Measurements from ENCODE around the gene RTTN. TPM values are rescaled to one million over a fixed set of nuclear protein-coding genes. Genes with fewer than 3 reads are reported as not detected.
A peak's percentile ranks its signal among the peaks of the same experiment; 100 is the strongest.

RTTN gene
- total and polyA plus RNA-seq, 2 of the 13 experiments (the other 11 are each of a cell fraction or from before 2014, with no cell fraction given) = 5.4 to 18.7 TPM

GRCh38 chr18:70085641-70086040 lies 119.8 kb downstream of the RTTN start:
- no TSS peak for BruUV-seq (replicated peaks)
- DNase-seq (ENCODE audit: low spot score) (no peak), FAIRE-seq (no peak), ATAC-seq (no peak)
- WGBS (ENCODE audit: low lambda C conversion rate) = 67% methylated on average over 5 of the region's 5 CpGs
- no peaks in the 10 kb centered on the region for H3K27me3 ChIP-seq (ENCODE audit: control insufficient read depth in 1 of 2, insufficient read depth in 2 of 2, low read length in 2 of 2)
- H2AFZ ChIP-seq (ENCODE audit: low read length) = no peak overlapping the region
- in situ Hi-C loops (cut with HindIII; ENCODE audit: extremely low pct_ligation_motif_present, low pct_unique_long_range_greater_than_20kb) (no loop called here), intact Hi-C loops (cut with micrococcal nuclease; ENCODE audit: unreplicated experiment) (loop anchor here (1.0 to 5.0 kb wide), 3 partner anchors 448 to 1238 kb away; no protein-coding TSS in a partner anchor)
- no peak overlapping the region for H3K27ac ChIP-seq (ENCODE audit: extremely low read length, insufficient read depth, low read length)
- no peak for TF ChIP-seq TGIF2 (CRISPR knock-in tag; IDR thresholded peaks at IDR 0.05)
- no peak for TF ChIP-seq ARID3A (IDR thresholded peaks at IDR 0.05; ENCODE audit: low read depth, low read length)
- TF ChIP-seq ZNF510 (CRISPR knock-in tag; IDR thresholded peaks at IDR 0.05; ENCODE audit: low read depth) = no peak
- no peak for TF ChIP-seq HOXD1 (CRISPR knock-in tag; IDR thresholded peaks at IDR 0.05)
- TF ChIP-seq CEBPG (CRISPR knock-in tag; IDR thresholded peaks at IDR 0.05) = peak; percentile 58
- TF ChIP-seq NR3C1 (CRISPR knock-in tag; IDR thresholded peaks at IDR 0.05) = no peak
- no peak for TF ChIP-seq ZMYM3 (CRISPR knock-in tag; IDR thresholded peaks at IDR 0.05)
- TF ChIP-seq ZNF816 (CRISPR knock-in tag; IDR thresholded peaks at IDR 0.05; ENCODE audit: borderline replicate concordance) = no peak
- TF ChIP-seq AGO1 (IDR thresholded peaks at IDR 0.05; ENCODE audit: low read depth, low read length, poor library complexity, severe bottlenecking) = no peak
- TF ChIP-seq CHD4 (IDR thresholded peaks at IDR 0.05; ENCODE audit: borderline replicate concordance, low read length) = 0 out of 2 replicates have a peak, but pooled peaks have one; percentile 32
- TF ChIP-seq ZBTB38 (CRISPR knock-in tag; IDR thresholded peaks at IDR 0.05) = no peak
- no peak for TF ChIP-seq TMF1 (CRISPR knock-in tag; IDR thresholded peaks at IDR 0.05; ENCODE audit: low read depth)
- TF ChIP-seq HNF4G (IDR thresholded peaks at IDR 0.05; ENCODE audit: borderline replicate concordance, low read depth, low read length) = 0 out of 2 replicates have a peak, but pooled peaks have one; percentile 16
- no peak for TF ChIP-seq HNF4G (CRISPR knock-in tag; IDR thresholded peaks at IDR 0.05; ENCODE audit: borderline replicate concordance, low read depth)
- TF ChIP-seq CCDC6 (CRISPR knock-in tag; IDR thresholded peaks at IDR 0.05) = no peak
- TF ChIP-seq HNRNPL (IDR thresholded peaks at IDR 0.05; ENCODE audit: low read depth, low read length) = no peak
- TF ChIP-seq ZMYM4 (CRISPR knock-in tag; IDR thresholded peaks at IDR 0.05) = peak; percentile 39; the same call in 1 of the 2 replicates
- peak; percentile 84 for TF ChIP-seq CEBPB (IDR thresholded peaks at IDR 0.05; ENCODE audit: borderline replicate concordance, low read depth, low read length)
- TF ChIP-seq ZNF512B (CRISPR knock-in tag; IDR thresholded peaks at IDR 0.05; ENCODE audit: borderline replicate concordance) = no peak
- TF ChIP-seq HNF4A (CRISPR knock-in tag; IDR thresholded peaks at IDR 0.05) = peak; percentile 25; the same call in 1 of the 2 replicates
- no peaks in the 10 kb centered on the region for H4K20me1 ChIP-seq (ENCODE audit: insufficient read depth, low read length)
- peaks cover 2 to 5% of the 10 kb centered on the region in 2 experiments; a peak in 2 of 5 replicates for H3K36me3 ChIP-seq (replicated peaks in 1 of 2; ENCODE audit: control insufficient read depth in 1 of 2, insufficient read depth in 2 of 2, low read length in 2 of 2)
- no peak overlapping the region for H3K4me3 ChIP-seq (replicated peaks in 1 of 3; ENCODE audit: insufficient read depth in 1 of 3, low read depth in 2 of 3, low read length in 3 of 3)
- H3K9me3 ChIP-seq (ENCODE audit: low read length) = no peaks in the 10 kb centered on the region
- H3K4me2 ChIP-seq (ENCODE audit: low read depth, low read length) = no peak overlapping the region
- CTCF ChIA-PET (ENCODE audit: low intra/inter-chr PET ratio, low total read pairs) = no interaction called here
- no peaks in the 10 kb centered on the region for H3K79me2 ChIP-seq (ENCODE audit: insufficient read depth, low read length)
- no peak overlapping the region for H3K9ac ChIP-seq (ENCODE audit: insufficient read depth, low read depth, low read length)
- POLR2A ChIA-PET = no interaction called here
- H3K4me1 ChIP-seq (ENCODE audit: insufficient read depth, low read length) = peaks cover 10% of the 10 kb centered on the region
